A549 (cell line): ENCODE measurements around the gene ITPR3. TPM values are rescaled to one million over a fixed set of nuclear protein-coding genes. Genes with fewer than 3 reads are reported as not detected.

Source experiments
- ATAC-seq, 2 experiments: fragments of 200-7000 bp in 1 of 2; fragments of >200 bp in 1 of 2; cut with Nextera tagmentation in 1 of 2; cut with Tn5 transposase in 1 of 2; 3 replicates each; pipeline versions ENCODE4 v1.8.0 to v1.9.1; 2018 to 2020; ENCODE audit warnings: mild to moderate bottlenecking in 1 of 2, moderate library complexity in 1 of 2
- CTCF ChIA-PET: fragments of 300-600 bp; sonication (Branson Sonifier 250); formaldehyde crosslinking; extraction: SDS; loops from one replicate; lab custom pipeline; 2021; ENCODE audit warnings: antibody characterized with exemption, inconsistent platforms; lab: Yijun Ruan, JAX
- POLR2A ChIA-PET: fragments of 350-600 bp; formaldehyde crosslinking; extraction: SDS; loops from one replicate; lab custom pipeline; 2021; ENCODE audit warnings: antibody characterized with exemption, inconsistent platforms; lab: Yijun Ruan, JAX
- DNase-seq, 2 experiments: peaks; one replicate each; pipeline versions ENCODE4 v3.0.0 to v3.0.0-alpha.2; 2011 to 2016; ENCODE audit warnings: low read depth in 1 of 2, low spot score in 1 of 2
- FAIRE-seq: peaks from 2 replicates; lab custom pipeline; 2011; peaks lifted over from hg19 to GRCh38; lab: Jason Lieb, UNC
- H3K27ac ChIP-seq, 2 experiments: fragments of >200 bp; sonication (Bioruptor Twin); formaldehyde crosslinking; 3 replicates each; pipeline ENCODE4 v1.5.1; 2016 to 2017
- H3K4me1 ChIP-seq: fragments of >200 bp; sonication (Bioruptor Twin); formaldehyde crosslinking; 3 replicates; pipeline ENCODE4 v1.6.1; 2016
- H3K4me2 ChIP-seq: fragments of >200 bp; sonication (Bioruptor Twin); formaldehyde crosslinking; 3 replicates; pipeline ENCODE4 v1.6.1; 2016
- H3K4me3 ChIP-seq: fragments of >200 bp; sonication (Bioruptor Twin); formaldehyde crosslinking; 3 replicates; pipeline ENCODE4 v1.5.1; 2016
- H3K9me3 ChIP-seq: fragments of >200 bp; sonication (Bioruptor Twin); formaldehyde crosslinking; 3 replicates; pipeline ENCODE4 v1.6.1; 2016
- ATOH8 ChIP-seq: fragments of 250-450 bp; sonication (Bioruptor Pico); IDR thresholded peaks from 2 replicates; pipeline ENCODE4 v1.5.0; 2020; ENCODE audit warnings: low read depth, mild to moderate bottlenecking, moderate library complexity
- CHD2 ChIP-seq: fragments of 150-350 bp; IDR thresholded peaks from 2 replicates; pipeline ENCODE4 v1.6.1; 2014; ENCODE audit warnings: low read length; ENCODE audit not compliant: partially characterized antibody
- E2F6 ChIP-seq: IDR thresholded peaks from 2 replicates; pipeline ENCODE4 v1.6.1; 2012; ENCODE audit warnings: low read depth, borderline replicate concordance
- ELK1 ChIP-seq: fragments of 150-350 bp; IDR thresholded peaks from 2 replicates; pipeline ENCODE4 v1.6.1; 2014; ENCODE audit warnings: low read depth, mild to moderate bottlenecking, low read length
- EP300 ChIP-seq, 2 experiments: fragments of >200 bp; sonication (Bioruptor Twin); formaldehyde crosslinking; IDR thresholded peaks; 2 replicates in 1 of 2; 3 replicates in 1 of 2; pipeline ENCODE4 v1.6.1; 2016 to 2017
- FOSL2 ChIP-seq, 2 experiments: fragments of 450-650 bp in 1 of 2; fragments of >200 bp in 1 of 2; sonication (Bioruptor Twin) in 1 of 2; formaldehyde crosslinking; IDR thresholded peaks; 2 replicates each; pipeline versions ENCODE4 v1.5.0 to v1.6.1; 2016 to 2020; ENCODE audit warnings: mild to moderate bottlenecking in 1 of 2, moderate library complexity in 1 of 2
- GATA3 ChIP-seq: IDR thresholded peaks from 2 replicates; pipeline ENCODE4 v1.6.1; 2012; ENCODE audit warnings: borderline replicate concordance
- HEYL ChIP-seq: fragments of 250-450 bp; sonication (Bioruptor Pico); IDR thresholded peaks from 2 replicates; pipeline ENCODE4 v1.8.0; 2021; ENCODE audit warnings: mild to moderate bottlenecking, moderate library complexity
- HOXA7 ChIP-seq: fragments of 250-450 bp; sonication (Bioruptor Pico); IDR thresholded peaks from 2 replicates; pipeline ENCODE4 v1.5.0; 2020; ENCODE audit warnings: mild to moderate bottlenecking, moderate library complexity
- MAFK ChIP-seq: fragments of 450-650 bp; IDR thresholded peaks from 2 replicates; pipeline ENCODE4 v1.6.1; 2014; ENCODE audit not compliant: partially characterized antibody
- MAX ChIP-seq: IDR thresholded peaks from 2 replicates; pipeline ENCODE4 v1.6.1; 2012
- NFE2L2 ChIP-seq: fragments of 150-350 bp; conservative IDR thresholded peaks from 2 replicates; pipeline ENCODE4 v1.6.1; 2014; ENCODE audit warnings: low read length
- NPAS2 ChIP-seq: fragments of 250-450 bp; sonication (Bioruptor Pico); IDR thresholded peaks from 2 replicates; pipeline ENCODE4 v1.8.0; 2022; ENCODE audit warnings: mild to moderate bottlenecking, moderate library complexity, borderline replicate concordance
- NR3C1 ChIP-seq: fragments of >200 bp; sonication (Bioruptor Twin); formaldehyde crosslinking; IDR thresholded peaks from 3 replicates; pipeline ENCODE4 v1.6.1; 2017
- PHF8 ChIP-seq: fragments of 200-600 bp; sonication (generic); IDR thresholded peaks from 2 replicates; pipeline ENCODE4 v1.6.1; 2016; ENCODE audit warnings: low read depth, mild to moderate bottlenecking, antibody characterized with exemption, moderate library complexity, borderline replicate concordance
- RAD21 ChIP-seq, 2 experiments: fragments of >200 bp in 1 of 2; sonication (Bioruptor Twin) in 1 of 2; formaldehyde crosslinking in 1 of 2; IDR thresholded peaks in 1 of 2; conservative IDR thresholded peaks in 1 of 2; 2 replicates in 1 of 2; 3 replicates in 1 of 2; pipeline ENCODE4 v1.6.1; 2012 to 2018; ENCODE audit warnings: inconsistent platforms in 1 of 2
- RCOR1 ChIP-seq: fragments of 150-350 bp; IDR thresholded peaks from 2 replicates; pipeline ENCODE4 v1.6.1; 2014; ENCODE audit warnings: antibody characterized with exemption, low read length, low read depth
- RNF2 ChIP-seq: fragments of 200-600 bp; sonication (generic); IDR thresholded peaks from 2 replicates; pipeline ENCODE4 v1.6.1; 2016; ENCODE audit warnings: low read depth, mild to moderate bottlenecking, antibody characterized with exemption, moderate library complexity, borderline replicate concordance
- TP53 ChIP-seq: fragments of 250-450 bp; sonication (Bioruptor Pico); IDR thresholded peaks from 2 replicates; pipeline ENCODE4 v1.5.0; 2021; ENCODE audit warnings: mild to moderate bottlenecking, moderate library complexity
- USF2 ChIP-seq: fragments of 450-650 bp; IDR thresholded peaks from 2 replicates; pipeline ENCODE4 v1.6.1; 2014; ENCODE audit warnings: antibody characterized with exemption
- WGBS: methylation state at CpG from one replicate; pipeline ENCODE4 v1.1.6; 2017; ENCODE audit errors: missing lambda C conversion rate; 5-methylcytosine and 5-hydroxymethylcytosine counted together
- polyA plus RNA-seq, 4 experiments: library from polyadenylated mRNA; depleted of rRNA in 3 of 4; stranded (reverse); fragments of >200 nt; fragmentation: RNase III in 1 of 4; extraction: RNeasy Plus Mini Kit Qiagen cat#74134 plus additional on column Dnase treatment in 1 of 4; gene quantifications; 2 replicates in 3 of 4; 3 replicates in 1 of 4; pipeline ENCODE4 v1.2.3, GENCODE V29; 2011 to 2017

ITPR3 gene
- polyA plus RNA-seq, 2 of the 4 experiments (the other 2 are of a cell fraction): 17.6 to 20.8 TPM

- POLR2A ChIA-PET: no interaction called here
- Histone ChIP-seq H3K27ac (peak overlapping the region; percentile 32 to 71; a peak in 4 of 6 replicates), H3K9me3 (no peaks in the 10 kb centered on the region), H3K4me2 (no peak overlapping the region), H3K4me1 (peaks cover 34% of the 10 kb centered on the region), H3K4me3 (no peak overlapping the region)
- CTCF ChIA-PET: interaction anchor here (1.2 to 7.6 kb wide), 3 partner anchors 10 to 82 kb away, joined by 3 to 87 read pairs (median 6); no protein-coding TSS in a partner anchor
- ATAC-seq: no peak
- WGBS: 97% methylated on average over 4 of the region's 8 CpGs
- DNase-seq: no peak
- TF ChIP-seq NR3C1: no peak
- no peak for TF ChIP-seq HEYL (CRISPR knock-in tag)
- no peak for TF ChIP-seq NPAS2 (CRISPR knock-in tag)
- TF ChIP-seq HOXA7 (CRISPR knock-in tag): no peak
- TF ChIP-seq RAD21 (conservative IDR thresholded peaks at IDR 0.05 in 1 of 2, IDR thresholded peaks at IDR 0.05 in 1 of 2): no peak
- no peak for TF ChIP-seq RCOR1
- no peak for TF ChIP-seq E2F6
- TF ChIP-seq PHF8: no peak
- TF ChIP-seq MAFK: no peak
- no peak for TF ChIP-seq EP300 (IDR thresholded peaks at IDR 0.05)
- TF ChIP-seq USF2: no peak
- TF ChIP-seq NFE2L2: no peak
- TF ChIP-seq RNF2: no peak
- FAIRE-seq: no peak
Observed at GRCh38 chr6:33668328-33668727, 47.2 kb downstream of the ITPR3 start.

- ATAC-seq (peak; percentile 7 to 40; a peak in 5 of 6 replicates), FAIRE-seq (no peak), DNase-seq (peak; percentile 48 to 78)
- Histone ChIP-seq H3K4me2 (no peak overlapping the region), H3K4me3 (no peak overlapping the region), H3K9me3 (no peaks in the 10 kb centered on the region), H3K4me1 (peaks cover 40% of the 10 kb centered on the region), H3K27ac (peak overlapping the region; percentile 32 to 71; a peak in 4 of 6 replicates)
- WGBS: 33% methylated on average over 3 of the region's 17 CpGs
- POLR2A ChIA-PET: no interaction called here
- TF ChIP-seq ATOH8 (CRISPR knock-in tag): no peak
- TF ChIP-seq ELK1: no peak
- no peak for TF ChIP-seq NFE2L2
- TF ChIP-seq EP300 (IDR thresholded peaks at IDR 0.05): no peak
- no peak for TF ChIP-seq GATA3
- 0 out of 2 replicates have a peak, but pooled peaks have one; percentile 9 for TF ChIP-seq USF2
- no peak for TF ChIP-seq CHD2
- TF ChIP-seq MAX: 0 out of 2 replicates have a peak, but pooled peaks have one; percentile 14
- TF ChIP-seq TP53 (CRISPR knock-in tag): no peak
- no peak for TF ChIP-seq FOSL2 (IDR thresholded peaks at IDR 0.05)
- TF ChIP-seq FOSL2 (CRISPR knock-in tag; IDR thresholded peaks at IDR 0.05): no peak
- CTCF ChIA-PET: interaction anchor here (0.6 to 7.6 kb wide), 3 partner anchors 32 to 82 kb away, joined by 3 to 87 read pairs (median 3); no protein-coding TSS in a partner anchor
Observed at GRCh38 chr6:33668914-33669313, 47.8 kb downstream of the ITPR3 start.
